Omental fat pad (tissue), 4 donors: ENCODE results near the gene ESYT1. TPM values are rescaled to one million over a fixed set of nuclear protein-coding genes. Genes with fewer than 3 reads are reported as not detected.

ENCODE experiments used
- ATAC-seq: fragments of 150-250 bp; one replicate; pipeline ENCODE4 v1.9.1; 2016; ENCODE audit warnings: mild to moderate bottlenecking, moderate library complexity; ENCODE audit not compliant: low FRiP score
- DNase-seq: peaks from one replicate; pipeline ENCODE4 v3.0.0-alpha.2; 2019; ENCODE audit warnings: low spot score
- CTCF ChIP-seq, 3 donors: fragments of 450-650 bp; IDR thresholded peaks; one replicate each; pipeline ENCODE4 v1.5.1; 2016 to 2017; ENCODE audit warnings: antibody characterized with exemption in 3 of 3, mild to moderate bottlenecking in 3 of 3, moderate library complexity in 2 of 3
- total RNA-seq, 4 donors: library from RNA; depleted of rRNA; stranded (reverse); fragments of >200 nt; gene quantifications; one replicate each; pipeline ENCODE4 v1.1.0, GENCODE V29; 2016

ESYT1 gene
- total RNA-seq, 4 donors from 2014 or later, result 129 to 447 (median 345) TPM

- no peak for DNase-seq
- ATAC-seq, result no peak
- no peak for TF ChIP-seq CTCF (IDR thresholded peaks at IDR 0.05)
These were observed 37.3 kb downstream of the ESYT1 start for GRCh38 chr12:56165369-56165768.

GRCh38 chr12:56169229-56169759 lies 41.2 kb downstream of the ESYT1 start:
- ATAC-seq (no peak), DNase-seq (no peak)
- TF ChIP-seq CTCF (IDR thresholded peaks at IDR 0.05), result no peak

GRCh38 chr12:56172839-56173238 lies 44.8 kb downstream of the ESYT1 start:
- TF ChIP-seq CTCF (IDR thresholded peaks at IDR 0.05), result no peak
- DNase-seq, result no peak
- ATAC-seq, result no peak

- no peak for TF ChIP-seq CTCF (IDR thresholded peaks at IDR 0.05)
- ATAC-seq (no peak), DNase-seq (no peak)
These were observed 50.3 kb downstream of the ESYT1 start for GRCh38 chr12:56178347-56178746.

GRCh38 chr12:56186957-56187356 lies 58.9 kb downstream of the ESYT1 start:
- ATAC-seq (no peak), DNase-seq (no peak)

GRCh38 chr12:56188131-56188777 lies 60.2 kb downstream of the ESYT1 start:
- DNase-seq (no peak), ATAC-seq (no peak)
- TF ChIP-seq CTCF (IDR thresholded peaks at IDR 0.05), result no peak

More at GRCh38 chr12:56186957-56187356, 58.9 kb downstream of the ESYT1 start:
- no peak for TF ChIP-seq CTCF (IDR thresholded peaks at IDR 0.05)

GRCh38 chr12:56188778-56189098 lies 60.7 kb downstream of the ESYT1 start:
- ATAC-seq (no peak), DNase-seq (no peak)
- no peak for TF ChIP-seq CTCF (IDR thresholded peaks at IDR 0.05)
